ENCODE results near the gene GRWD1. TPM values are rescaled to one million over a fixed set of nuclear protein-coding genes. Genes with fewer than 3 reads are reported as not detected.

The GRWD1 gene
- total and polyA plus RNA-seq, 2 experiments from 2014 or later, result 25.2 to 33.1 TPM

GRCh38 chr19:48444936-48445200 lies 915 bp upstream of the GRWD1 start:
- Histone ChIP-seq H3K9me3 (ENCODE audit: low read depth) (no peaks in the 10 kb centered on the region), H3K9me2 (replicated peaks; ENCODE audit: insufficient read depth) (no peaks in the 10 kb centered on the region), H4K20me1 (ENCODE audit: insufficient read depth, poor library complexity, severe bottlenecking) (no peaks in the 10 kb centered on the region), H3K4me1 (ENCODE audit: insufficient read depth) (peaks cover 7% of the 10 kb centered on the region), H2AFZ (peak overlapping the region; percentile 47), H3K4me2 (peak overlapping the region; percentile 76), H3K4me3 (peak overlapping the region; percentile 33), H3K79me2 (peaks cover 16% of the 10 kb centered on the region), H3K27me3 (peaks cover 7% of the 10 kb centered on the region), H3K36me3 (replicated peaks; ENCODE audit: insufficient read depth, low read depth) (no peaks in the 10 kb centered on the region), H3K27ac (peak overlapping the region; percentile 64)
- WGBS (ENCODE audit: low lambda C conversion rate, missing lambda C conversion rate), result 45% methylated on average over 3 of the region's 3 CpGs
- no peak for TF ChIP-seq EZH2phosphoT487 (IDR thresholded peaks at IDR 0.05; ENCODE audit: low read depth, severe bottlenecking, unreplicated experiment)
- TF ChIP-seq EZH2 (IDR thresholded peaks at IDR 0.05; ENCODE audit: borderline replicate concordance), result no peak
- TF ChIP-seq CTCF (IDR thresholded peaks at IDR 0.05; ENCODE audit: poor library complexity), result no peak
- no peak for DNase-seq (ENCODE audit: low spot score)

GRCh38 chr19:48445256-48445605 lies 552 bp upstream of the GRWD1 start:
- no peaks in the 10 kb centered on the region for H3K9me2 ChIP-seq (replicated peaks; ENCODE audit: insufficient read depth)
- TF ChIP-seq EZH2 (IDR thresholded peaks at IDR 0.05; ENCODE audit: borderline replicate concordance) (no peak), CTCF (IDR thresholded peaks at IDR 0.05; ENCODE audit: poor library complexity) (peak; percentile 66)
- peak overlapping the region; percentile 33 for H3K4me3 ChIP-seq
- WGBS (ENCODE audit: low lambda C conversion rate, missing lambda C conversion rate), result 4% methylated on average over 6 of the region's 6 CpGs
- peak overlapping the region; percentile 76 for H3K4me2 ChIP-seq
- peaks cover 16% of the 10 kb centered on the region for H3K79me2 ChIP-seq
- no peaks in the 10 kb centered on the region for H3K9me3 ChIP-seq (ENCODE audit: low read depth)
- peak overlapping the region; percentile 64 for H3K27ac ChIP-seq
- peaks cover 7% of the 10 kb centered on the region for H3K4me1 ChIP-seq (ENCODE audit: insufficient read depth)
- peak; percentile 85 for DNase-seq (ENCODE audit: low spot score)
- peak overlapping the region; percentile 47 for H2AFZ ChIP-seq
- H3K36me3 ChIP-seq (replicated peaks; ENCODE audit: insufficient read depth, low read depth), result no peaks in the 10 kb centered on the region
- H3K27me3 ChIP-seq, result peaks cover 7% of the 10 kb centered on the region
- no peaks in the 10 kb centered on the region for H4K20me1 ChIP-seq (ENCODE audit: insufficient read depth, poor library complexity, severe bottlenecking)

- peak overlapping the region; percentile 64 for H3K27ac ChIP-seq
- H3K36me3 ChIP-seq (replicated peaks; ENCODE audit: insufficient read depth, low read depth), result no peaks in the 10 kb centered on the region
- peaks cover 7% of the 10 kb centered on the region for H3K4me1 ChIP-seq (ENCODE audit: insufficient read depth)
- peaks cover 7% of the 10 kb centered on the region for H3K27me3 ChIP-seq
- H3K79me2 ChIP-seq, result peaks cover 16% of the 10 kb centered on the region
- TF ChIP-seq EZH2phosphoT487 (IDR thresholded peaks at IDR 0.05; ENCODE audit: low read depth, severe bottlenecking, unreplicated experiment) (no peak), EZH2 (IDR thresholded peaks at IDR 0.05; ENCODE audit: borderline replicate concordance) (no peak), CTCF (IDR thresholded peaks at IDR 0.05; ENCODE audit: poor library complexity) (no peak)
- no peaks in the 10 kb centered on the region for H3K9me3 ChIP-seq (ENCODE audit: low read depth)
- H2AFZ ChIP-seq, result no peak overlapping the region
- H3K4me3 ChIP-seq, result peak overlapping the region; percentile 72
- H4K20me1 ChIP-seq (ENCODE audit: insufficient read depth, poor library complexity, severe bottlenecking), result no peaks in the 10 kb centered on the region
- peak overlapping the region; percentile 76 for H3K4me2 ChIP-seq
- no peak for DNase-seq (ENCODE audit: low spot score)
- 93% methylated on average over 7 of the region's 7 CpGs for WGBS (ENCODE audit: low lambda C conversion rate, missing lambda C conversion rate)
- no peaks in the 10 kb centered on the region for H3K9me2 ChIP-seq (replicated peaks; ENCODE audit: insufficient read depth)
These were observed 796 bp downstream of the GRWD1 start for GRCh38 chr19:48446579-48446978.

- Histone ChIP-seq H3K4me2 (no peak overlapping the region), H3K27me3 (no peaks in the 10 kb centered on the region), H3K4me1 (ENCODE audit: insufficient read depth) (peaks cover 7% of the 10 kb centered on the region), H2AFZ (no peak overlapping the region), H3K4me3 (no peak overlapping the region), H3K79me2 (peaks cover 16% of the 10 kb centered on the region), H3K36me3 (replicated peaks; ENCODE audit: insufficient read depth, low read depth) (no peaks in the 10 kb centered on the region), H3K27ac (no peak overlapping the region), H3K9me3 (ENCODE audit: low read depth) (no peaks in the 10 kb centered on the region), H4K20me1 (ENCODE audit: insufficient read depth, poor library complexity, severe bottlenecking) (no peaks in the 10 kb centered on the region), H3K9me2 (replicated peaks; ENCODE audit: insufficient read depth) (no peaks in the 10 kb centered on the region)
- no peak for TF ChIP-seq CTCF (IDR thresholded peaks at IDR 0.05; ENCODE audit: poor library complexity)
- no peak for TF ChIP-seq EZH2phosphoT487 (IDR thresholded peaks at IDR 0.05; ENCODE audit: low read depth, severe bottlenecking, unreplicated experiment)
- TF ChIP-seq EZH2 (IDR thresholded peaks at IDR 0.05; ENCODE audit: borderline replicate concordance), result no peak
- WGBS (ENCODE audit: low lambda C conversion rate, missing lambda C conversion rate), result 98% methylated on average over 4 of the region's 4 CpGs
- DNase-seq (ENCODE audit: low spot score), result no peak
These were observed 2.8 kb downstream of the GRWD1 start for GRCh38 chr19:48448563-48448962.
